Ishikawa (cell line): ENCODE results near the gene LRRC75B.

ENCODE experiments used
- CEBPB ChIP-seq: IDR thresholded peaks from 2 replicates; pipeline ENCODE4 v1.6.1; 2012
- CREB1 ChIP-seq: IDR thresholded peaks from 2 replicates; pipeline ENCODE4 v1.6.1; 2012; ENCODE audit warnings: low read depth
- EGR1 ChIP-seq: IDR thresholded peaks from 2 replicates; pipeline ENCODE4 v1.6.1; 2012
- EP300 ChIP-seq: IDR thresholded peaks from 2 replicates; pipeline ENCODE4 v1.6.1; 2012; ENCODE audit warnings: borderline replicate concordance
- FOXM1 ChIP-seq: IDR thresholded peaks from 2 replicates; pipeline ENCODE4 v1.6.1; 2012; ENCODE audit warnings: low read depth, borderline replicate concordance
- MAX ChIP-seq: IDR thresholded peaks from 2 replicates; pipeline ENCODE4 v1.6.1; 2012
- NFIC ChIP-seq: IDR thresholded peaks from 2 replicates; pipeline ENCODE4 v1.6.1; 2012
- RAD21 ChIP-seq: IDR thresholded peaks from 2 replicates; pipeline ENCODE4 v1.6.1; 2012; ENCODE audit warnings: low read depth
- REST ChIP-seq: IDR thresholded peaks from 2 replicates; pipeline ENCODE4 v1.6.1; 2012; ENCODE audit warnings: low read depth, mild to moderate bottlenecking
- TAF1 ChIP-seq: IDR thresholded peaks from 2 replicates; pipeline ENCODE4 v1.6.1; 2012; ENCODE audit warnings: low read depth, mild to moderate bottlenecking
- TCF12 ChIP-seq: IDR thresholded peaks from 2 replicates; pipeline ENCODE4 v1.6.1; 2012; ENCODE audit warnings: low read depth
- TEAD4 ChIP-seq: IDR thresholded peaks from 2 replicates; pipeline ENCODE4 v1.6.1; 2012
- USF1 ChIP-seq: IDR thresholded peaks from 2 replicates; pipeline ENCODE4 v1.6.1; 2012
- YY1 ChIP-seq: IDR thresholded peaks from 2 replicates; pipeline ENCODE4 v1.6.1; 2012; ENCODE audit warnings: low read depth
- ZBTB7A ChIP-seq: IDR thresholded peaks from 2 replicates; pipeline ENCODE4 v1.6.1; 2012; ENCODE audit warnings: low read depth

Gene LRRC75B

GRCh38 chr22:24591286-24591830 lies 1.5 kb downstream of the LRRC75B start:
- TF ChIP-seq CREB1 (no peak), ZBTB7A (no peak), TCF12 (no peak), TEAD4 (no peak), NFIC (no peak), CEBPB (no peak), EGR1 (no peak), REST (no peak), MAX (no peak), TAF1 (no peak), YY1 (no peak)

GRCh38 chr22:24590596-24591173 lies 2.2 kb downstream of the LRRC75B start:
- TF ChIP-seq TAF1, result no peak
- TF ChIP-seq YY1, result no peak
- TF ChIP-seq EGR1, result no peak
- TF ChIP-seq FOXM1, result no peak
- no peak for TF ChIP-seq NFIC
- TF ChIP-seq CREB1, result no peak
- no peak for TF ChIP-seq USF1
- no peak for TF ChIP-seq TEAD4
- no peak for TF ChIP-seq TCF12
- no peak for TF ChIP-seq MAX
- TF ChIP-seq REST, result no peak
- no peak for TF ChIP-seq RAD21
- no peak for TF ChIP-seq CEBPB
- TF ChIP-seq EP300, result no peak
- TF ChIP-seq ZBTB7A, result no peak

GRCh38 chr22:24589518-24590030 lies 3.3 kb downstream of the LRRC75B start:
- TF ChIP-seq EGR1, result no peak
- TF ChIP-seq MAX, result no peak
- TF ChIP-seq REST, result no peak
- no peak for TF ChIP-seq EP300
- TF ChIP-seq USF1, result no peak

- TF ChIP-seq CREB1 (no peak), YY1 (no peak), CEBPB (no peak), USF1 (no peak), FOXM1 (no peak), EP300 (no peak), TCF12 (peak; percentile 36; the same call in 1 of the 2 replicates)
Observed at GRCh38 chr22:24588757-24589481, 4.0 kb downstream of the LRRC75B start.
